Esophagus muscularis mucosa (tissue), 3 donors: ENCODE results near the gene TRIM14.

Experiments
- CTCF ChIP-seq, 3 experiments: fragments of 200-600 bp in 2 of 3; fragments of 450-650 bp in 1 of 3; sonication (generic) in 2 of 3; IDR thresholded peaks; one replicate each; pipeline ENCODE4 v1.5.1; 2017 to 2019; ENCODE audit warnings: antibody characterized with exemption in 3 of 3, mild to moderate bottlenecking in 2 of 3, moderate library complexity in 1 of 3
- EP300 ChIP-seq: sonication (generic); formaldehyde crosslinking; IDR thresholded peaks from one replicate; pipeline ENCODE4 v1.6.1; 2017; ENCODE audit warnings: antibody characterized with exemption

DNA sequence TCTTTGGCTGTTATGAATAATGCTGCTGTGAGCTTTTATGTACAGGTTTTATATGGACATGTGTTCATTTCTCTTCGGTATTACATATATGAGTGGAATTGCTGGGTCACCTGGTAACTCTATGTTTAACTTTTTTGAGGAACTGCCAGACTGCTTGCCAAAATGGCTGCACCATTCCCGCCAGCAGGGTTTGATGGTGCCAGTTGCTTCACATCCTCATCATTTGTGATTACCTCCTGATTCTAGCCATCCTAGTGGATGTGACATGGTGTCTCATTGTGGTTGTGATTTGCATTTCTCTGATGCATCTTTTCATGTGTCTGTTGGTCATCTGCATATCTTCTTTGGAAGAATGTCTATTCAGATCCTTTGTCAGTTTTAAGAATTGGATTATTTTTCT, 51.8 kb downstream of the TRIM14 start:
- TF ChIP-seq CTCF (IDR thresholded peaks at IDR 0.05) = no peak
- TF ChIP-seq EP300 = no peak
